ENCODE measurements around the gene ZFYVE26. TPM values are rescaled to one million over a fixed set of nuclear protein-coding genes. Genes with fewer than 3 reads are reported as not detected.
"Not testable (repeated sequence)": the region's sequence is repeated elsewhere in the genome, so short reads cannot be mapped to it uniquely, and the experiment has no call there.

Gene ZFYVE26
- total and polyA plus RNA-seq, 10 of the 15 experiments (the other 5 are each of a cell fraction or from before 2014, with no cell fraction given), result 1.00 to 25.6 (median 12.0) TPM

GRCh38 chr14:67818476-67818875 lies 2.1 kb upstream of the ZFYVE26 start:
- RAD21 ChIA-PET (ENCODE audit: unreplicated experiment); DNase-seq (ENCODE audit: low read depth, low spot score); H4K20me1 ChIP-seq (ENCODE audit: control insufficient read depth, insufficient read depth); FAIRE-seq; in situ Hi-C loops (cut with MboI); H3K4me2 ChIP-seq (ENCODE audit: control insufficient read depth, insufficient read depth); intact Hi-C loops (cut with micrococcal nuclease; ENCODE audit: unreplicated experiment); BruUV-seq (replicated peaks); H3K27me3 ChIP-seq (replicated peaks in 1 of 2; ENCODE audit: control insufficient read depth in 2 of 2, insufficient read depth in 2 of 2, low read length in 1 of 2); H3K27ac ChIP-seq (ENCODE audit: control insufficient read depth, insufficient read depth); H2AFZ ChIP-seq (ENCODE audit: control insufficient read depth, low read depth, low read length); H3K36me3 ChIP-seq (ENCODE audit: control insufficient read depth in 2 of 2, insufficient read depth in 2 of 2, low read length in 1 of 2); H3K4me3 ChIP-seq; ATAC-seq; H3K9ac ChIP-seq (ENCODE audit: control insufficient read depth, insufficient read depth, low read length); H3K9me3 ChIP-seq (replicated peaks; ENCODE audit: control insufficient read depth, insufficient read depth, low read length): not testable (repeated sequence)
- ChIA-PET SMC1A (ENCODE audit: uncharacterized antibody, unreplicated experiment) (interaction anchor here (0.6 to 1.3 kb wide), 3 partner anchors 63 to 562 kb away, joined by 3 to 6 read pairs (median 3); no protein-coding TSS in a partner anchor), CTCF (interaction anchor here (1.5 kb wide), 1 partner anchor 145 kb away, joined by 4 read pairs; no protein-coding TSS in a partner anchor), POLR2A (interaction anchor here (0.6 to 1.3 kb wide), 6 partner anchors 150 to 867 kb away, joined by 3 to 4 read pairs (median 3); partner anchors contain the start of gene PIGH)
- 91% methylated on average over 6 of the region's 6 CpGs for WGBS (ENCODE audit: insufficient coverage, insufficient replicate concordance, low lambda C conversion rate, missing lambda C conversion rate)
- Histone ChIP-seq H3K79me2 (ENCODE audit: control insufficient read depth, insufficient read depth, low read length) (peaks cover 37% of the 10 kb centered on the region), H3K4me1 (ENCODE audit: control insufficient read depth, insufficient read depth, low read length) (peaks cover 15% of the 10 kb centered on the region)

GRCh38 chr14:67817750-67818438 lies 1.5 kb upstream of the ZFYVE26 start:
- no TSS peak for BruUV-seq (replicated peaks)
- no peak for ATAC-seq
- ChIA-PET SMC1A (ENCODE audit: uncharacterized antibody, unreplicated experiment) (interaction anchor here (0.6 to 1.3 kb wide), 4 partner anchors 64 to 562 kb away, joined by 3 to 6 read pairs (median 3); no protein-coding TSS in a partner anchor), RAD21 (ENCODE audit: unreplicated experiment) (no interaction called here), POLR2A (interaction anchor here (0.6 to 1.3 kb wide), 7 partner anchors 149 to 868 kb away, joined by 3 to 4 read pairs (median 3); partner anchors contain the start of gene PIGH), CTCF (interaction anchor here (0.6 to 1.5 kb wide), 3 partner anchors 144 to 1830 kb away, joined by 3 to 4 read pairs (median 3); no protein-coding TSS in a partner anchor)
- H3K79me2 ChIP-seq (ENCODE audit: control insufficient read depth, insufficient read depth, low read length), result peaks cover 39% of the 10 kb centered on the region
- peak overlapping the region; percentile 93 for H3K27ac ChIP-seq (ENCODE audit: control insufficient read depth, insufficient read depth)
- no peak overlapping the region for H3K9ac ChIP-seq (ENCODE audit: control insufficient read depth, insufficient read depth, low read length)
- no peak for DNase-seq (ENCODE audit: low read depth, low spot score)
- in situ Hi-C loops (cut with MboI), result no loop called here
- WGBS (ENCODE audit: insufficient coverage, insufficient replicate concordance, low lambda C conversion rate, missing lambda C conversion rate), result 89% methylated on average over 14 of the region's 14 CpGs
- H2AFZ ChIP-seq (ENCODE audit: control insufficient read depth, low read depth, low read length), result no peak overlapping the region
- intact Hi-C loops (cut with micrococcal nuclease; ENCODE audit: unreplicated experiment), result no loop called here
- H3K4me1 ChIP-seq (ENCODE audit: control insufficient read depth, insufficient read depth, low read length), result peaks cover 15% of the 10 kb centered on the region
- H3K27me3 ChIP-seq (replicated peaks in 1 of 2; ENCODE audit: control insufficient read depth in 2 of 2, insufficient read depth in 2 of 2, low read length in 1 of 2), result no peaks in the 10 kb centered on the region
- H3K9me3 ChIP-seq (replicated peaks; ENCODE audit: control insufficient read depth, insufficient read depth, low read length), result no peaks in the 10 kb centered on the region
- no peaks in the 10 kb centered on the region for H3K36me3 ChIP-seq (ENCODE audit: control insufficient read depth in 2 of 2, insufficient read depth in 2 of 2, low read length in 1 of 2)
- H3K4me3 ChIP-seq, result no peak overlapping the region
- H3K4me2 ChIP-seq (ENCODE audit: control insufficient read depth, insufficient read depth), result no peak overlapping the region
- no peak for FAIRE-seq
- H4K20me1 ChIP-seq (ENCODE audit: control insufficient read depth, insufficient read depth), result no peaks in the 10 kb centered on the region
- no peak for TF ChIP-seq ZNF384 (IDR thresholded peaks at IDR 0.05; ENCODE audit: borderline replicate concordance, low read depth, low read length)
- no peak for TF ChIP-seq TARDBP (IDR thresholded peaks at IDR 0.05; ENCODE audit: borderline replicate concordance)
- TF ChIP-seq BHLHE40 (IDR thresholded peaks at IDR 0.05; ENCODE audit: borderline replicate concordance in 1 of 2, low read depth in 2 of 2, low read length in 1 of 2), result no peak
- no peak for TF ChIP-seq ZBTB33 (IDR thresholded peaks at IDR 0.05)
- TF ChIP-seq RB1 (IDR thresholded peaks at IDR 0.05; ENCODE audit: borderline replicate concordance), result no peak
- TF ChIP-seq CHD1 (IDR thresholded peaks at IDR 0.05; ENCODE audit: low read depth, low read length), result no peak
- TF ChIP-seq HSF1 (IDR thresholded peaks at IDR 0.05; ENCODE audit: low read depth, low read length), result no peak
- no peak for TF ChIP-seq BCL3 (IDR thresholded peaks at IDR 0.05; ENCODE audit: borderline replicate concordance, insufficient read depth, low read depth, low read length, poor library complexity, severe bottlenecking)
- TF ChIP-seq SRF (IDR thresholded peaks at IDR 0.05; ENCODE audit: low read depth in 2 of 2, low read length in 2 of 2), result no peak

Data from GM12878 (cell line).